ENCODE data around the gene CYP3A7.
"Not testable (repeated sequence)": the region's sequence is repeated elsewhere in the genome, so short reads cannot be mapped to it uniquely, and the experiment has no call there.

Gene CYP3A7

DNA sequence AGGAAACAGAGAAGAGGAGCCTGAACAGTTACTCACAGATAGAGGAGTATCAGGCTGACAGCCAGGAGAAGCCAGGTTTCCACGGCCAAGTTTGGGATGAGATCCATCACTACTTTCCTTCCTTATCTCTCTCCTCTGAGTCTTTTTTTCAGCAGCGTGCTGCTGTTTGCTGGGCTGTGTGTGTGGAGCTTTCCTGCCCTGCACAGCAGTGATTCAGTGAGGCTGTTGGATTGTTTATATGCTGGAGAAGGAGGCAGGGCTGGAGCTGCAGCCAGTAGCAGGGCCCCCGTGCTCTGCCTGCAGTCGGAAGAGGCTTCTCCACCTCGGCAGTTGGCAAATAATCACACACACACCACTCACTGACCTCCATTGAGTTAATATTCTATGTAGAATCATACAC, at the start of gene CYP3A7:
Gene CYP3A7 (minus strand): TSS at position 210 of the 400 bp plus-strand sequence. CDS start 103 bp downstream, at position 107.
- DNase-seq (ENCODE audit: low read depth, low spot score), result no peak

DNA sequence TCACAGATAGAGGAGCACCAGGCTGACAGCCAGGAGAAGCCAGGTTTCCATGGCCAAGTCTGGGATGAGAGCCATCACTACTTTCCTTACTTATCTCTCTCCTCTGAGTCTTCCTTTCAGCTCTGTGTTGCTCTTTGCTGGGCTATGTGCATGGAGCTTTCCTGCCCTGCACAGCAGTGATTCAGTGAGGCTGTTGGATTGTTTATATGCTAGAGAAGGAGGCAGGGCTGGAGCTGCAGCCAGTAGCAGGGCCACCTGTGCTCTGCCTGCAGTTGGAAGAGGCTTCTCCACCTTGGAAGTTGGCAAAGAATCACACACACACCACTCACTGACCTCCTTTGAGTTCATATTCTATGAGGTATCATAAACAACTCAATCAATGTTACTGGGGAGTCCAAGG, 49.0 kb upstream of the CYP3A7 start, which contains the start of gene CYP3A4:
Gene CYP3A4 (minus strand): TSS at position 178 of the 400 bp plus-strand sequence. CDS start 103 bp downstream, at position 75.
- no peak for DNase-seq (ENCODE audit: low read depth, low spot score)

DNA sequence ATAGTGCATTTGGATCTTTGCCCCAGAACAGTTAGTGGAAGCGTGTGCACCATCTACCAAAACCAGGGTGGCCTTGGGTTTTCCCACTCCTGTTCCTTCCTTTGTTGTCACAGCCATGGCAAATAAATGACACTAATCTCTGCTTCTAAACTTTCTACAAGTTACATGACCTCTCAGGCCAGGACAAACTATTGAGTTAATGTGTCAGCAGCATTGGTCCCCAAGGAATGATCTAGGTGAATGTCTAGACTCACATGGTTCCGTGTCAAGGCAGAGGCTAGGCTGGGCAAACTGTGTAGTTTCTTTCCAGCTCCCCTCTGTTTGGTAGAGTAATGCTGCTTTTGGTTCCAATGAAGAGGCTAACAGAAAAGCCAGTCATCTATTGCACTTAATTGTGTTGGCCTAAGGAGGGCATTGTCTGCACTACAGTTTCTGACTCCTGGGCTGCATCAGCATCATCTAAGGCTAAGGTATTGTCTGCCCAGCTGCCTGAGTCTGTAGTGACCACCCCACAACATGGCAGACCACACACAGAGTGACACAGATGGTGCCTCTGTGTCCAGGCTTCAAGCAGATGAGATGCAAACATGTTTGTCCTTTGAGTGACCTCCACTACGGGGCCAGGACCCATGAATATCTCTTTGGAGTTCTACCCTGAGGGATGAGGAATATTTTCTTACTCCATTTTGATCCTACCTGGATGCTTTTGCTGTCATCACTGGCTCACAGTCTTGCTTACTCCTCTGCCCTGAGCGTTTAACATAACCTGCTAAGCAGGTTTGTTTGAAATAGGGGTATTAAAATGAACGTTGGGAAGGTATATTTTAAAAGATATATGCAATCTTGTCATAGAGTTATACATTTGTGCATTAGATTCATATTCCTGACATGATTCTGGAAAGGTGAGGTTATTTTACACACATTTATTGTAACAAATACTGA, 47.3 kb upstream of the CYP3A7 start:
- no peak for DNase-seq (ENCODE audit: low read depth, low spot score)

DNA sequence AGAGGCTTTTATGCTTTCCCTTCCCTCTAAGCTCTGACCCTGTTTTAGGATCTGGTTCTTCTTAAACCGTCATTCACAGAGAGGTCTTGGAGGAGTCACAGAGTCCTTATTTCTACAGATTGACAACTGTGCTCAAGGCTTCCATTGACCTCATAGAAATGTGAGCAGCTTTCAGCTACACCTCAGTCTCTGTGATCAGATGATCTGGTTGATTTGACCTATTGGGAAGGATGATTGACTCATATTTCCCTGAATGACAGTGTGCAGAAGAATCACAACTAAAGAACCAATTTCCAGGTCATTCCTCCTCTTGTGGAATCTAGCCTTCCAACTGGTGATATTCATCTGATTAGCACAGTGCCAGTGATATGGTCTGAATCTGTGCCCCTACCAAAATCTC, 45.6 kb upstream of the CYP3A7 start:
- no peak for DNase-seq (ENCODE audit: low read depth, low spot score)

DNA sequence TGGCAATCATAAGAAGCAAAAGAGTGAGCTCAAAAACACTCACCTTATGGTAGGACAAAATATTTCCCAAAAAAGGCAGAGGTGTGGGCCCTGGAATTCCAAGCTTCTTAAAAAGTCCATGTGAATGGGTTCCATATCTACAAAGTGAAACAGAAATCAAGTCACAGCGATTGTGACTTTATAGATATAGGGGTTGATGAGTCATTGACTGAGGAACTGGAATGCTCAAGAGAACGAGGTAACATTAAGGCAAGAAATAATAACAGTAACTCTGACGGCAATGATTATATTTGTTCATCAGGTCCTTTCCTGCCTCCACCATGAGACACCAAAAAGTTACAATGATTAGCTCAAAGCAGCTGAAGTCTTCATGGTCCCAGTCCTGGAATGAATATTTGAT, 45.0 kb upstream of the CYP3A7 start:
- DNase-seq (ENCODE audit: low read depth, low spot score), result no peak

DNA sequence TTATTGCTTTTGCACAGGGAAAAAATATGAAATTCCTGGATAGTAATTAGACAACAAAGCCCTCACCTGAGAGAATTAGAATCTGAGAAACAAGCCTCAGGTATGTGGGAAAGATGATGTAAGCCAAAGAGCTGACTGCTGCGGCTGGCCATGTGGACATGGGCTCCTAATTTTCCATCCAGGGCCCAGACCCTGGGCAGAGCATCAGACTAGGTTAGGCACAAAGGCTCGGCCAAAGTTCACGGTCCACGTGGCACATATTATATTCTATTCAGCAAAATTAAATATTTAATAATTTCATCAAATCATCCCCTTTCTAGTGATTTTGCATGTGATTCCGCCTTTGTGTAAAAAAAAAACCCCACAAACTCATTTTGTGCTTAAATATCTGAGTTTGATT, 43.9 kb upstream of the CYP3A7 start:
- no peak for DNase-seq (ENCODE audit: low read depth, low spot score)

DNA sequence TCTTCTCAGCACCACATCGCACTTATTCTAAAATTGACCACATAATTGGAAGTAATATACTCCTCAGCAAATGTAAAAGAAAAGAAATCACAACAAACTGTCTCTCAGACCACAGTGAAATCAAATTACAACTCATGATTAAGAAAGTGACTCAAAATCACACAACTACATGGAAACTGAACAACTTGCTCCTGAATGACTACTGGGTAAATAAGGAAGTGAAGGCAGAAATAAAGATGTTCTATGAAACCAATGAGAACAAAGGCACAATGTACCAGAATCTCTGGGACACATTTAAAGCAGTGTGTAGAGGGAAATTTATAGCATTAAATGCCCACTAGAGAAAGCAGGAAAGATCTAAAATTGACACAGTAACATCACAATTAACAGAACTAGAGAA, 38.4 kb upstream of the CYP3A7 start:
- not testable (repeated sequence) for DNase-seq (ENCODE audit: low read depth, low spot score)

DNA sequence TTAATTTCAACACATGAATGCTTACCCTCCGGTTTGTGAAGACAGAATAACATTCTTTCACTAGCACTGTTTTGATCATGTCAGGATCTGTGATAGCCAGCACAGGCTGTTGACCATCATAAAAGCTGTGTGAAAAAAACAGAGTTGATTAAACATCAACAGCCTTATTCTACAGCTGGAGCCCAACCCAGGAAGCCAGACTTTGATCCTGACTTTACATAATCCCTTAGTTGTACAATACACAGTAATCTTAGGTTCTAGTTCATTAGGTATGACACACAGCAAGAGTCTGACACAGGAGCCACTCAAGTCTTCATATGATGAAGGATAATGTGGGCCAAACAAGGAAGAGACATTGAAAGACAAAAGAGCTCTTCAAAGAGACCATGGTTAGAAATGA, 37.6 kb upstream of the CYP3A7 start:
- no peak for DNase-seq (ENCODE audit: low read depth, low spot score)

DNA sequence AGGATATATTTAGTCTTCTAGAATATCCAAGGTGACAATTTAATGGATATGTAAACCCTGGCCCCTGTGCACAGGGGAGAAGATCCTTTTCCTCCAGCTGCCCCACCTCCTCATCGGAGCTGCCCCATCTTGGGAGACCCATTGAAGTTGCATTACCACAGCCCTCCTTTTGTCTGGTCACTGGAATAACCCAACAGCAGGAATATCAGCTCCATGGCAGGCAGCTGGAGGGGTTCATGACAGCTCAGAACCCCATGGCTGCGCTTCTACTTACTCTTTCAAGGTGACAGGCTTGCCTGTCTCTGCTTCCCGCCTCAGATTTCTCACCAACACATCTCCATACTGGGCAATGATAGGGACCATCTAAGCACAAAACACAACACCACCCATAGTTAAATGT, 34.5 kb upstream of the CYP3A7 start:
- not testable (repeated sequence) for DNase-seq (ENCODE audit: low read depth, low spot score)

DNA sequence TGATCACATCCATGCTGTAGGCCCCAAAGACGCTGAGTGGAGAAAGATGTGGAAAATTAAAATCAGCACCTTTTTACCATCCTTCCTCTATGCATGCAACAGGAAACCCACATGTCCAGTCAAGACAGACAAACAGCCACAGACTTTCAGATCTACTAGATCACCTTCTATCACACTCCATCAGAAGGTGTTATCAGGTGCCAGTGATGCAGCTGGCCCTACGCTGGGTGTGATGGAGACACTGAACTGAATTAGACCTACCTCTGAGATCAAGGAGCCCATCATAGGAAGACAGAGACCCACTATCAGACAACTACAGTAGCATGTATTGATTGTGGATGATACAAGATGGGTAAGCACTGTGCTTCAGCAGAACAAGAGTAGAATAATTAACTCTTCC, 33.5 kb upstream of the CYP3A7 start:
- no peak for DNase-seq (ENCODE audit: low read depth, low spot score)

DNA sequence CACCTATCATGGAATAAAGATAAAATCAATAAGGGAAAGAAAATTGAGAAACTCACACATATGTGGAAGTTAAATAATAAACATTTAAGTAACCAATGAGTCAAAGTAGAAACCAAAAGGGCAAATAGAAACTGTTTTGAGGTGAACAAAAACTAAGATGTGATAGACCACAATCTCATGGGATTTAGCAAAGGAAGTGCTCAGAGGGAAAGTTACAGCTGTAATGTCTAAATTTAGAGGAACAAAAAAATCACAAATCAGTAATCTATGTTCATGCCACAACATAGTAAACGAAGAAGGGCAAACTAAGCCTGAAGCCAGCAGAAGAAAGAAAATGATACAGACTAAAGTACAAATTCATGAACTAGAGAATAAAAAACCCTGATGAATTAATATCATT, 32.7 kb upstream of the CYP3A7 start:
- DNase-seq (ENCODE audit: low read depth, low spot score), result no peak

DNA sequence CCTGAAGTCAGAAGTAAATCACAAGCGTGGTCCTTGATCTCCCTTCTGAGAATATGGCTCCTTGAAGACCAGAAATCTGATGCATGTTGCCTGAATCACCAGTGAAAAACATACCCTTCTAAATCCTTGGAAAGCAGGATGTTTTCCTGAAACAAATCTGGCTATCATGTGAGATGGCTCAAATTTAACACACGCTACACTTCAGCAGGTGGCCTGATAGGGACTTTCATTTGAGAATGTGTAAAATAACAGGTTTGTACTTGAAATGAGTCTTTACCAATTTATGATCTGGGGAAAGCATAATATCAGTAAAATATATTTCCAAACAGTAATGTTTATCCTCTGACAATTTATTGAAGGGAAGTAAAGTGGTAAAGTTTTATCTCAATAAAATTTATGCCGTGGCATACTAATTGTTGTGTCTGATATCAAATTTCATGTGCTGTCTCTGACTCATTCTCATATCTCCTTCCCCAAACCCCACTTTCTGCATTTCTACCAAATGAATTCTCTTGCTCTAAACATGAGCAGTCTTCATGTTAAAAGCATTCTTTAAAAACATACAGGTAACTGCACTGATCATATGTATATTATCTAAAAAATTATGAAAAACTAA, 31.6 kb upstream of the CYP3A7 start:
- no peak for DNase-seq (ENCODE audit: low read depth, low spot score)

DNA sequence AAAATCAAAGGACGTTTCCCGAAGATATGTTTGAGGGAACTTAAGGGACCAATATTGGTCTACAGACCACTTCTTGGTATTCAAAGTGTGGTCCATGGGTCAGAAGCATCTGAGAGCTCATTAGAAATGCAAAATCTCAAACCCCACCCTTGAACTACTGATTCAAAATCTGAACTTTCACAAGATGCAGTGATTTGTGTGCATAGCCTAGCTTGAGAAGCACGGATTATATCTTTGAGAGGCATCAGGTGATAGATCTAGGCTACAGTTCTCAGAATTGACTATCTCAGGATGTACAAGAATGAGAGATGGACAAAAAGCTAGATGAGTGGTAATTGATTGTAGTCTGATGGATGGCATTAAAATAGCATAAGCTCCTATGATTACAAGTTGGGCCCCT, 29.5 kb upstream of the CYP3A7 start:
- DNase-seq (ENCODE audit: low read depth, low spot score), result no peak

DNA sequence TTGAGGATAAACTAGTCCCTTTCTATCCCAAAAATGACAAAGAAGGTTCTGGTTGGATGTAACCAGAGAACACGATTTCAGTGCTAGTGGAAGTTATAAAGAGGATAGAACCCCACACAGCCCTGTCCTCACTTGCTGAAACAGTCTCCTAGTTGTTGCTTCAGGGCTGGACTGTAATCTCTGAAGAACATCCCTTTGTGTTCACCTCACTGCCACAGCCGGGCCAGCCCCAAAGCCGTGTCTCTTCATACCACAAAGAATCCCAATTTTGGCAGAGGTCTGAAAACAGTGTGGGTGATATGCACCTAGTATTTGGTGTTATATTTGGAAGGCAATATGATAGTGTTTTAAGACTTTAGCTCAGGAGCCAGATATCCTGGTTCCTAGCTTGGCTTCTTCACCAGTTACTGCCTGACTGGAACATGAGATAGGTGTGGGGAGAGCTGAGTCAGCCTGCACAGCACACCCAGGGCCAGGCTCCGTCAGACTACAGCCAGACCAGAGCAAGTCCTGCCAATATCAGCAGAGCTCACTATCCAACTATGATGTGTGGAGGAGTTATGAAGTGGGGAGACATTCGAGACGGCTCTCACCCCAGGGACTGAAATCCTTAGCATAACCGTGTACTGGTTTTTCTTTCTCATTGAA, 27.8 kb upstream of the CYP3A7 start:
- DNase-seq (ENCODE audit: low read depth, low spot score), result peak; percentile 72

DNA sequence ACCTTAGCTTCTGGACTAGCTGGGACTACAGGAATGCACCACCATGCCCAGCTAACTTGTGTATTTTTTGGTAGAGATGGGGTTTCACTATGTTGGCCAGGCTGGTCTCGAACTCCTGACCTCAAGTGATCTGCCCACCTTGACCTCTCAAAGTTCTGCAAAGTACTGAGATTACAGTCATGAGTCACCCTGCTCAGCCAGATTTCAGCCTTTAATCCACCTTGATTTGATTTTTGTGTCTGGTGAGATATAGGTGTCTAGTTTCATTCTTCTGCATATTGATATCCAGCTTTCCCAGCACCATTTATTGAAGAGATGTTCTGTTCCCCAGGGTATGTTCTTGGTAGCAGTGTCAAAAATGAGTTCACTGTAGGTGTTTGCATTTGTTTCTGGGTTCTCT, 20.1 kb upstream of the CYP3A7 start:
- DNase-seq (ENCODE audit: low read depth, low spot score), result no peak

DNA sequence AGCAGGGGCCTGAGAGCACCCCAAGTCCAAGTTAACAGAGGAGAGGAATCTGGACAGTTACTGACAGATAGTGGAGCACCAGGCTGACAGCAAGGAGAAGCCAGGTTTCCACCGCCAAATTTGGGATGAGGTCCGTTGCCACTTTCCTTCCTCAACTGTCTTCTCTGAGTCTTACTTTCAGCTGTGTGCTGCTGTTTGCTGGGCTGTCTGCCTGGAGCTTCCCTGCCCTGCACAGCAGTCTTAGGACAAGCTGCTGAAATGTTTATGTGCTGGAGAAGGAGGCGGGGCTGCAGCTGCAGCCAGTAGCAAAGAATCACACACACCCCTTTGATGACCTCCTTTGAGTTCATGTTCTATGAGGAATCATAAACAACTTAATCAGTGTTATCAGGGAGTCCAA, 17.4 kb upstream of the CYP3A7 start:
- DNase-seq (ENCODE audit: low read depth, low spot score), result no peak

DNA sequence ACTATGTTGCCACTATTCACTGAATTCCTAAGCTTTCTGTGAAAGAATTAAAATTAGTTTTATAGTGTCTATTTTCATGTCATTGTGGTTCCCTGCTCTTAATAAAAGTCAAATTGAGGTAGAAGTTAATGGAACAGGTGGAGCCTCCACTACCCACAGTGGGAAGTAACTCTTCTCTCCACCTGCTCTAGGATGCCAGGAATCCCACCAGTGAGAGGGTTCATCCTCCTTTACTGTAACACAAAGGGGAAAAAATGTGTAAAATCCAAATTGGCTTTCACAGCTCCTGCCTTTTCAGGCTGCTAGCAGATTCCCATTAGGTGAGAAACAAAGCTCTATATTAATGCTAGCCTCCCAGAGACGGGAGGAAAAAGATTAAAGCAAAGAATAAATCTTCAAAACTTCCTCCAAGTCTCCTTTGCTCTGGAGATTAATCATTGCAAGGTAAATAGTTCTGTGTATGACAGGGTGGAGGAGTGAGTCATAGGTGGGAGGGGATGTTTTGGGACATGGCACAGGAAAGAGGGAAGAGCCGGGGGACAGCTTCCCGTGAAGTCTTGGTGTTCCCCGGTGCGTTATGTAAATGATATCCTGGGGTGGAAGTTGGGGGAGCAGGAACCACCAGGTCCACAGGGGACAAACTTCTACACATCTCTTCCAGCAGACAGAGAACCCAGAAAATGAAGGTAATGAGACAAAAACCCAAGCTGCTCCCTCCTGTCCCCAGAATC, 16.5 kb upstream of the CYP3A7 start:
- not testable (repeated sequence) for DNase-seq (ENCODE audit: low read depth, low spot score)

DNA sequence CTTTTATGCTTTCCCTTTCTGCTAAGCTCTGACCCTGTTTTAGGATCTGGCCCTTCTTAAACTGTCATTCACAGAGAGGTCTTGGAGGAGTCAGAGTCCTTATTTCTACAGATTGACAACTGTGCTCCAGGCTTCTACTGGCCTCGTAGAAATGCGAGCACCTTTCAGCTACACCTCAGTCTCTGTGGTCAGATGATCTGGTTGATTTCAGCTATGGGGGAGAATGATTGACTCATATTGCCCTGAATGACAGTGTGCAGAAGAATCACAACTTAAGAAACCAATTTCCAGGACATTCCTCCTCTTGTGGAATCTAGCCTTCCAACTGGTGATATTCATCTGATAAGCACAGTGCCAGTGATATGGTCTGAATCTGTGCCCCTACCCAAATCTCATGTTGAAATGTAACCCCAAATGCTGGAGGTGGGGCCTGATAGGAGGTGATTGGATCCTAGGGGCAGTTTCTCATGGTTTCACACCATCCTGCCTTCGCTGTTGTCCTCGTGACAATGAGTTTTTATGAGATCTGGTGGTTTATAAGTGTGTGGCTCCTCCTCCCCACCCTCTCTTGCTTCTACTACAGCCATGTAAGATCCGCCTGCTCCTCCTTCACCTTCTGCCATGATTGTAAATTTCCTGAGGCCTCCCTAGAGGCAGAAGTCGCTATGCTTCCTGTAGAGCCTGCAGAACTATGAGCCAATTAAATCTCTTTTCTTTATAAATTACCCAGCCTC, 14.0 kb upstream of the CYP3A7 start:
- no peak for DNase-seq (ENCODE audit: low read depth, low spot score)

DNA sequence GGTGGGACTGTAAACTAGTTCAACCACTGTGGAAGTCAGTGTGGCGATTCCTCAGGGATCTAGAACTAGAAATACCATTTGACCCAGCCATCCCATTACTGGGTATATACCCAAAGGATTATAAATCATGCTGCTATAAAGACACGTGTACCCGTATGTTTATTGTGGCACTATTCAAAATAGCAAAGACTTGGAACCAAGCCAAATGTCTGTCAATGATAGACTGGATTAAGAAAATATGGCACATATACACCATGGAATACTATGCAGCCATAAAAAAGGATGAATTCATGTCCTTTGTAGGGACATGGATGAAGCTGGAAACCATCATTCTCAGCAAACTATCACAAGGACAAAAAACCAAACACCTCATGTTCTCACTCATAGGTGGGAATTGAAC, 11.9 kb upstream of the CYP3A7 start:
- DNase-seq (ENCODE audit: low read depth, low spot score), result not testable (repeated sequence)

DNA sequence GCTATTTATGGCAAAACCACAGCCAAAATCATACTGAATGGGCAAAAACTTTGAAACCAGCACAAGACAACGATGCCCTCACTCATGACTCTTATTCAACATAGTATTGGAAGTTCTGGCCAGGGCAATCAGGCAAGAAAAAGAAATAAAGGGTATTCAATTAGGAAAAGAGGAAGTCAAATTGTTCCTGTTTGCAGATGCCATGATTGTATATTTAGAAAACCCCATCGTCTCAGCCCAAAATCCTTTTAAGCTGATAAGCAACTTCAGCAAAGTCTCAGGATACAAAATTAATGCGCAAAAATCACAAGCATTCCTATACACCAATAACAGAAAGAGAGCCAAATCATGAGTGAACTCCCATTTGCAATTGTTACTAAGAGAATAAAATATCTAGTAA, 10.4 kb upstream of the CYP3A7 start:
- not testable (repeated sequence) for DNase-seq (ENCODE audit: low read depth, low spot score)

Measured in astrocyte of the hippocampus (primary cell).